Osteocyte (in vitro differentiated cells): Measurements from ENCODE around the gene EBF3. TPM values are rescaled to one million over a fixed set of nuclear protein-coding genes. Genes with fewer than 3 reads are reported as not detected.

ENCODE experiments used
- DNase-seq: peaks from one replicate; pipeline ENCODE4 v3.0.0; 2021; ENCODE audit warnings: mixed read lengths; ENCODE audit not compliant: unreplicated experiment; ENCODE audit errors: extremely low spot score
- H3K27ac Mint-ChIP-seq: one replicate; pipeline ENCODE4 v1.8.0; 2021; ENCODE audit warnings: mild to moderate bottlenecking, mixed read lengths; ENCODE audit not compliant: unreplicated experiment
- H3K27me3 Mint-ChIP-seq: one replicate; pipeline ENCODE4 v1.8.0; 2021; ENCODE audit warnings: mixed read lengths; ENCODE audit not compliant: unreplicated experiment
- H3K36me3 Mint-ChIP-seq: one replicate; pipeline ENCODE4 v1.8.0; 2021; ENCODE audit warnings: mixed read lengths; ENCODE audit not compliant: unreplicated experiment
- H3K4me1 Mint-ChIP-seq: one replicate; pipeline ENCODE4 v1.8.0; 2021; ENCODE audit warnings: mixed read lengths; ENCODE audit not compliant: unreplicated experiment
- H3K4me3 Mint-ChIP-seq: one replicate; pipeline ENCODE4 v1.8.0; 2021; ENCODE audit warnings: mild to moderate bottlenecking, moderate library complexity, mixed read lengths; ENCODE audit not compliant: unreplicated experiment
- H3K9me3 Mint-ChIP-seq: one replicate; pipeline ENCODE4 v1.8.0; 2021; ENCODE audit warnings: mixed read lengths; ENCODE audit not compliant: unreplicated experiment
- total RNA-seq: library from RNA; stranded (reverse); gene quantifications from 2 replicates; pipeline ENCODE4 v1.2.1, GENCODE V29; 2021
- TF ChIP-seq, protein P1 (sequence below): fragments of 200-600 bp; sonication (generic); IDR thresholded peaks from 2 replicates; pipeline ENCODE4 v1.5.0; 2021; ENCODE audit warnings: antibody characterized with exemption, mild to moderate bottlenecking, moderate library complexity

EBF3 gene
- total RNA-seq, 1 donor from 2014 or later: 0.59 TPM

- DNase-seq: no peak
- no peak overlapping the region for H3K27ac Mint-ChIP-seq
- H3K27me3 Mint-ChIP-seq: peaks cover 2% of the 10 kb centered on the region
- peaks cover 5% of the 10 kb centered on the region for H3K9me3 Mint-ChIP-seq
- TF ChIP-seq, protein P1, sequence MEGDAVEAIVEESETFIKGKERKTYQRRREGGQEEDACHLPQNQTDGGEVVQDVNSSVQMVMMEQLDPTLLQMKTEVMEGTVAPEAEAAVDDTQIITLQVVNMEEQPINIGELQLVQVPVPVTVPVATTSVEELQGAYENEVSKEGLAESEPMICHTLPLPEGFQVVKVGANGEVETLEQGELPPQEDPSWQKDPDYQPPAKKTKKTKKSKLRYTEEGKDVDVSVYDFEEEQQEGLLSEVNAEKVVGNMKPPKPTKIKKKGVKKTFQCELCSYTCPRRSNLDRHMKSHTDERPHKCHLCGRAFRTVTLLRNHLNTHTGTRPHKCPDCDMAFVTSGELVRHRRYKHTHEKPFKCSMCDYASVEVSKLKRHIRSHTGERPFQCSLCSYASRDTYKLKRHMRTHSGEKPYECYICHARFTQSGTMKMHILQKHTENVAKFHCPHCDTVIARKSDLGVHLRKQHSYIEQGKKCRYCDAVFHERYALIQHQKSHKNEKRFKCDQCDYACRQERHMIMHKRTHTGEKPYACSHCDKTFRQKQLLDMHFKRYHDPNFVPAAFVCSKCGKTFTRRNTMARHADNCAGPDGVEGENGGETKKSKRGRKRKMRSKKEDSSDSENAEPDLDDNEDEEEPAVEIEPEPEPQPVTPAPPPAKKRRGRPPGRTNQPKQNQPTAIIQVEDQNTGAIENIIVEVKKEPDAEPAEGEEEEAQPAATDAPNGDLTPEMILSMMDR: no peak
- no peak overlapping the region for H3K4me3 Mint-ChIP-seq
- H3K4me1 Mint-ChIP-seq: no peaks in the 10 kb centered on the region
- no peaks in the 10 kb centered on the region for H3K36me3 Mint-ChIP-seq
Measured at GRCh38 chr10:130009228-130009627, 45.2 kb upstream of the EBF3 start.

DNA sequence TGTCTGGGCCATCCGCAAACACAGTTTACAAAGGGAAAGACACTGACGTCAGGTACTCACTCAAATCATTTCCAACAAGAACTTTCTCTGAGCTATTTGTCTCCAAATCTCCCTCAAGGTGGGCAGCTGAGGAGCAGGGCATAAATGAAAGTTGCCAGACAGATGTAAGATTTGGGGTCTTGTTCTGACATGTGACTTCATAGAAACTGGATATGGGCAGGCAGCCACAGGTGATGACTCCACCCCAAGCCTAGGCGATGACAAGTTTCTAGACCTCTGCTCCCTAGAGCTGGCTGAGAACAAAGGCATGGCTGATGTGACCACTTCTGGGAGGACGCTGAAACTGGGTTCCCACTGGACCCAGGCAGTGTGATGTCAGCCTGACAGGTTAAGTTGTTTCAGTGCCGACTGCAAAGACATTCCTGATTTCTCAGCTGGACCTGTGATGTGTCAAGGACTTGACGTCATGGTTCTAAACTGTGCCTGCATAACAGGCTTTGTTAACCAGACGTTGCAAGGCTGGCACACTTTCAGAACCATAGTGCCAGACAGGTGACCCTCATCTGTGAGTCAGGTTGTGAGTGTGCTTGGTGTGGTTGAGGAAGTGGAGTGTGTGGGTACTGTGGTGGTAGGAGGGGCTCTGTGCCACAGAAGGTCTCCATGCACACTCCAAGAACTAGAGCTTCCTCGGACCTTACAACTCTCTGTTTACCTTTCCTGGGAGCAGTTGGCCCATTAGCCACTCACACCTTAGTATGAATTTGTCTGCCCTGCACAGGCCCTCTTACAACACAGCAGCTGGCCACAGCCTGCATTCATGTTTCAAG is 39.9 kb upstream of the EBF3 start:
- Mint-ChIP-seq H3K4me3 (no peak overlapping the region), H3K9me3 (peaks cover 5% of the 10 kb centered on the region), H3K27ac (no peak overlapping the region), H3K36me3 (no peaks in the 10 kb centered on the region), H3K4me1 (no peaks in the 10 kb centered on the region), H3K27me3 (peaks cover 2% of the 10 kb centered on the region)
- TF ChIP-seq, protein P1: no peak
- DNase-seq: no peak

- TF ChIP-seq, protein P1: no peak
- no peak for DNase-seq
- Mint-ChIP-seq H3K27me3 (peaks cover 2% of the 10 kb centered on the region), H3K4me1 (no peaks in the 10 kb centered on the region), H3K9me3 (peaks cover 3% of the 10 kb centered on the region), H3K36me3 (no peaks in the 10 kb centered on the region), H3K27ac (no peak overlapping the region), H3K4me3 (no peak overlapping the region)
Measured at GRCh38 chr10:130003166-130003565, 39.1 kb upstream of the EBF3 start.

GRCh38 chr10:130002606-130003005 is 38.5 kb upstream of the EBF3 start:
- no peak overlapping the region for H3K27ac Mint-ChIP-seq
- H3K9me3 Mint-ChIP-seq: peaks cover 8% of the 10 kb centered on the region
- H3K4me3 Mint-ChIP-seq: no peak overlapping the region
- TF ChIP-seq, protein P1: no peak
- peak; percentile 80 for DNase-seq
- H3K36me3 Mint-ChIP-seq: no peaks in the 10 kb centered on the region
- H3K27me3 Mint-ChIP-seq: peaks cover 2% of the 10 kb centered on the region
- H3K4me1 Mint-ChIP-seq: no peaks in the 10 kb centered on the region

DNA sequence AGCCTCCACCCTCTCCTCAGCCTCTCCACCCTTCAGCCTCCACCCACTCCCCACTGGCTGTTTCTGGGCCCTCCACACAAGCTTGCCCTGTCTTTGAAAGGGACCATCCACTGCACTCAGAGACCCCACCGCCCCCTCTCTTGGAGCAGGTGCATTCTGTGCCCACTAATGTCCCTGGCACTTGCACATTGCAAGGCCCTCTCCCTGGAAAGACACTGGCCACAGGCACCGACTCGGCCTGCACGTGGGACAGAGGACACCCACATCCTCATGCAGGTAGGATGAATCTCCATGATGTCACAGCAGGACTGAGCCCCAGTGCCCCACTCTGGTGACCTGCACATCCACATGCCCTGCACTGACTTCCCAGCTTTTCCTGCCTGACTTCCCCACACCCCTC is 36.8 kb upstream of the EBF3 start:
- Mint-ChIP-seq H3K4me1 (no peaks in the 10 kb centered on the region), H3K36me3 (no peaks in the 10 kb centered on the region), H3K27ac (no peak overlapping the region), H3K4me3 (no peak overlapping the region), H3K9me3 (peaks cover 8% of the 10 kb centered on the region), H3K27me3 (no peaks in the 10 kb centered on the region)
- no peak for DNase-seq
- TF ChIP-seq, protein P1: no peak
